ENCODE data around the gene ATL3.

GRCh38 chr11:63595296-63595695, 75.9 kb downstream of the ATL3 start:
- TF ChIP-seq CTCF (IDR thresholded peaks at IDR 0.05; ENCODE audit: low read length) (no peak), EZH2 (IDR thresholded peaks at IDR 0.05; ENCODE audit: borderline replicate concordance, low read length) (no peak)

Measured in OCI-LY1 (cell line).